ENCODE measurements around the gene BMPR2.
"Not testable (repeated sequence)": the region's sequence is repeated elsewhere in the genome, so short reads cannot be mapped to it uniquely, and the experiment has no call there.

Gene BMPR2

GRCh38 chr2:202455114-202455513, 79.0 kb downstream of the BMPR2 start:
- no peak for DNase-seq

GRCh38 chr2:202460119-202460518, 84.0 kb downstream of the BMPR2 start:
- no peak for DNase-seq

DNA sequence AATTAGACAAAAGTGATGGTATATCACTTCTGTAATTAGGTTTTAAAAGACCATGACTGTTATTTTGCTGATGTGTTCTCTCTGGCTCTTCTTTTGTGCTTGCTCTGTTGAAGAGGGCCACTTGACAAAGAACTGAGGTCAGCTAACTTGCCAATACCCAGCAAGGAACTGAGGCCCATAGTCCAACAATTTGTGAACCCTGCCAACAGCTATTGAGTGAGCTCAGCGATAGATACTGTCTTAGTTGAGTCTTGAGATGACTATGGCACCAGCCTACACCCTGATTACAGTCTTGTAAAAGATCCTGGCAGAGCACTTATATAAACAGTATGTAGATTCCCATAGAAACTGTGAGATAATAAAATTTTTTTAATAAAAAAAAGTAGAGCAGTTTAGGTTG, 103.0 kb downstream of the BMPR2 start:
- DNase-seq = no peak

DNA sequence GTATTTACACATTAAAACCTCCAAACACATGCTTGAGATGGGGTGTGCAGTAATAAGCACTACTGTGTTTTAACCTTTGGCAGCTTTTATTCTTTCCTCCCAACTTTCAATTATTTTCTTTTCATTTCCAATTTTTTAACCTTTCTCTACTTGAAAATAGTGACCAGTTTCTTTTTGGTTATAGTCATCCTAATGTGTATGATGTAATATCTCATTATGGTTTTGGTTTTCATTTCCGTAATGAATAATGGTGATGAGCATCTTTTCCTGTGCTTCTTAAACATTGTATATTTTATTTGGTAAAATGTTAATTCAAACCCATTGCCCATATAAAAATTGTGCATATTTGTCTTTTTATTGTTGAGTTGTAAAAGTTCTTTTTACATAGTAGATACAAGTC, 103.5 kb downstream of the BMPR2 start:
- no peak for DNase-seq

- DNase-seq = no peak
Observed at GRCh38 chr2:202486351-202486750, 110.2 kb downstream of the BMPR2 start.

DNA sequence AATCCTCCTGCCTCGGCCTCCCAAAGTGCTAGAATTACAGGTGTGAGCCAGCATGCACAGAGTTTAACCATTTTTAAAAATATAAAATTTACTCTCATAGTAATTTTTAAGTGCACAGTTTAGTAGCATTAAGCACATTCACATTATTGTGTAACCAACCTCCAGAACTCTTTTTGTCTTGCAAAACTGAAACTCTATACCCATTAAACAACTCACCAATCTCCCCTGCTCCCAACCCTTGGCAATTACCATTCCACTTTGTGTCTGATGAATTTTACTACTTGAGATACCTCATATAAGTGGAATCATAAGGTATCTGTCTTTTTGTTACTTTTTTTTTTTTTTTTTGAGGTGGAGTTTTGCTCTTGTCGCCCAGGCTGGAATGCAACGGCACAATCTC, 112.5 kb downstream of the BMPR2 start:
- DNase-seq = no peak

DNA sequence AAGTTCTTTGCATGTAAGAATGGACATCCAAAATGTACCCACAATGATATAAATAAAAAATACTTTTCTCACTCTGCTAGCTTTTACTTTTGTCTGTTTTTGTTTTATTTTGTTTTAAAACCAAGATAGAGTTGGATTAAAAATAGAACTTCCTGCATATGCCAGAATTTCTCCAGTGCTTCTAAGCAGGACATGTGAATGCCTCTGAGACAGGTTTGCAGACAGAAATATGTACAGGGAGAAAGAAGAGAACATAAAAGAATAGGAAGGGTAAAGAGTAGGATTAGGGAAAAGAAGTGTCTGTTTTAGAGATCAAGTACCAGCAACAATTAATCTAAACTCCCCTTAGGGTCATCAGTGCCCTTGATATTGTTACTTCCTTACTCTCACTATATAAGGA, 114.4 kb downstream of the BMPR2 start:
- no peak for DNase-seq

DNA sequence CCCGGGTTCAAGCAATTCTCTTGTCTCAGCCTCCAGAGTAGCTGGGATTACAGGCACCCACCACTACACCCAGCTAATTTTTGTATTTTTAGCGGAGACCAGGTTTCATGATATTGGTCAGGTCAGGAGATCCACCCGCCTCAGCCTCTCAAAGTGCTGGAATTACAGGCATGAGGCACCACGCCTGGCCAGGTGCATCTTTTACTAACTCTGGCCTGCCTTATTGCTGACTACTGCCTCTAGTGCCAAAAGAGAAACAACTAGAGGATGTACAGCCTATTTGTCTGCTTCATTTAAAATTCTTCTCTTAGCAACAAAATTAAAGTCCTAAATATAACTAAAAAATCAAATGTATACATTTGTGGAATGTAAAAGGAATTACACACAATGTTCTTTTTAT, 115.4 kb downstream of the BMPR2 start:
- DNase-seq = no peak

DNA sequence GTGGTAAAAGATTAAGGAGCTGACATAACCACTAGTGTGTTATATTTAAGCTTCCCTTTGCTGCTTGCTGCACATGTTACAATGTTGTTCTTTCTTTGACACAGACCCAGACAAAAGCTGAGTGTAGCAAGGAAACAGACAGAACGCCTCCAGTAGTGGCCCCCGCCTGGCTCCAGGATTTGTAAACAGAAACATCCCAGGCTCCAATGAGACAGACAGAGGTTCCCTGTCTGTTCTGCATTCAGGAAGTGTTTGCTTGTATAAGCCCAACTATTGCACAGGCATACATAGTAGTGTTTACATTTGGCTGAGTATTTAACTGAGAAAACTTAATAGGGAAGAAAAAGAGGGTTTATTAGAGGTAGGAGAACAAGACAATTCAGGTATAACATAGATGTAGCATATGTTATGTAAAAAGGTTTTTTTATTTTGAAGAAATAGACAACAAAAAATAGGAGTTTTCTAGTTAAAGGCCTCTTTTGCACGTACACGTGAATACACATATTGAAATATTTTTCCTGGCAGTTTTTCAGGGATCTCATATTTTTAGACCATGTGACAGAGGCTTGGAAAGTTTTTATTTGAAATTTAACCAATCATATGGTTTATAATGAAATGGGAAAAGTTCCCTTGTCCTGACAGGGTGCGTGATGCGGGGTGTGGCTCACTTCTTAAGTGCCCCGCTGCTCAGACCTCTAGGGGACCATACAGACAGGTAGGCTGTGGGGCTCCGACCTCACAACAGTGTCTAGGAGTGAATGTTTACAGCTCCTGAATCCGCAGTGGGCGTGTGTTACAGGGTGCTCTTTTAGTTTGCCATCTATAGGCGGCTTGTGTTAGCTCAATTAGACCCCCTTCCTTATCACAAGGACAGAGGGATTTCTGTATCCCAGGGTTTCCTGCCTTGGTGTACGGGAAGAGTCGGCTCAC, 118.4 kb downstream of the BMPR2 start:
- DNase-seq = no peak

- DNase-seq = no peak
Observed at GRCh38 chr2:202495230-202495604, 119.1 kb downstream of the BMPR2 start.

- not testable (repeated sequence) for DNase-seq
Observed at GRCh38 chr2:202496835-202497472, 120.8 kb downstream of the BMPR2 start.

GRCh38 chr2:202497473-202497866, 121.3 kb downstream of the BMPR2 start:
- DNase-seq = not testable (repeated sequence)

DNA sequence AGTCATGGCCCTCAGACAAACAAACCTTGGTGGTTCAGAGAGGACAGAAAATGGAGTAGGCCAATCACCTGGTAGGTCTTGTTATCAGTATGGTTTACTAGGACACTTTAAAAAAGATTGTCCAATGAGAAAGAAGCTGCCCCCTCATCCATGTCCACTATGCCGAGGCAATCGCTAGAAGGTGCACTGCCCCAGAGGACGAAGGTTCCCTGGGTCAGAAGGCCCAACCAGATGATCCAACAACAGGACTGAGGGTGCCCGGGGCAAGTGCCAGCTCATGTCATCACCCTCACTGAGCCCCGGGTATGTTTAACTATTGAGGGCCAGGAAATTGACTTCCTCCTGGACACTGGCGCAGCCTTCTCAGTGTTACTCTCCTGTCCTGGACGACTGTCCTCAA, 123.7 kb downstream of the BMPR2 start:
- not testable (repeated sequence) for DNase-seq

- DNase-seq = not testable (repeated sequence)
Observed at GRCh38 chr2:202503276-202503675, 127.1 kb downstream of the BMPR2 start.

- no peak for DNase-seq
Observed at GRCh38 chr2:202508686-202509085, 132.6 kb downstream of the BMPR2 start.

- no peak for DNase-seq
Observed at GRCh38 chr2:202510911-202511310, 134.8 kb downstream of the BMPR2 start.

- no peak for DNase-seq
Observed at GRCh38 chr2:202512176-202512575, 136.0 kb downstream of the BMPR2 start.

- DNase-seq = no peak
Observed at GRCh38 chr2:202514732-202515131, 138.6 kb downstream of the BMPR2 start.

DNA sequence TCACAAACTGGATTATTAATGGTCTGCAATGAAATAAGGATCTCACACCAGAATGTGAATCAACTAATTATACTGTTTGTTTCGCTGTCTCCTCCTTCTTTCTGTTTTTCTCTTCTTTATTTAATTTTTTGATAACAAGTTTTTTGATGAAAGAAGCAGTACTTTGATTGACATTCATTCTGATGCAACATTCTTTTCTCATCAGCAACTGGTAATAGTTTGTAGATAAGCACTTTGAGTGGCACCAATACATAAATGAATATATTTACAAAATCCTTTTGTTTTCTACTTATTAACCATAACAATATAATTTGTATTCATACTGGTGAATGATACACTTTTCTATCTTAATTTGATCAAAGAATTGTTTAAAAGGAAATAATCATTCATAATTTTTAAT, 143.3 kb downstream of the BMPR2 start:
- no peak for DNase-seq

- no peak for DNase-seq
Observed at GRCh38 chr2:202521470-202521869, 145.3 kb downstream of the BMPR2 start.

GRCh38 chr2:202529389-202529788, 153.3 kb downstream of the BMPR2 start:
- DNase-seq = no peak

- no peak for DNase-seq
Observed at GRCh38 chr2:202530038-202530437, 153.9 kb downstream of the BMPR2 start.

- DNase-seq = not testable (repeated sequence)
Observed at GRCh38 chr2:202535290-202535689, 159.2 kb downstream of the BMPR2 start.

- no peak for DNase-seq
Observed at GRCh38 chr2:202541137-202541536, 165.0 kb downstream of the BMPR2 start.

All from activated T-cell treated with anti-CD3 and anti-CD28 coated beads, Interleukin-2, amount 50 U/mL, for 1 hour (primary cell).